GM23338 (cell line): ENCODE data around the gene GRAMD1A. TPM values are rescaled to one million over a fixed set of nuclear protein-coding genes. Genes with fewer than 3 reads are reported as not detected.
"Not testable (repeated sequence)": the region's sequence is repeated elsewhere in the genome, so short reads cannot be mapped to it uniquely, and the experiment has no call there.

ENCODE experiments used
- ATAC-seq: fragments of 200-7000 bp; cut with Tn5 transposase; 3 replicates; pipeline ENCODE4 v1.9.1; 2020
- DNase-seq: peaks from one replicate; pipeline ENCODE4 v3.0.0-alpha.2; 2015; ENCODE audit warnings: low spot score
- H2AFZ ChIP-seq: fragments of 200-600 bp; sonication (generic); 2 replicates; pipeline ENCODE4 v1.8.0; 2016; ENCODE audit warnings: antibody characterized with exemption, mild to moderate bottlenecking, moderate library complexity
- H3F3A ChIP-seq: fragments of 200-600 bp; sonication (generic); replicated peaks from 2 replicates; pipeline ENCODE4 v1.8.0; 2017; ENCODE audit warnings: antibody characterized with exemption, mixed run types, low read depth
- H3K27ac ChIP-seq: fragments of 200-600 bp; sonication (generic); 2 replicates; pipeline ENCODE4 v1.6.1; 2016; ENCODE audit warnings: low read depth
- H3K27me3 ChIP-seq: fragments of 200-600 bp; sonication (generic); 2 replicates; pipeline ENCODE4 v1.8.0; 2016; ENCODE audit warnings: mild to moderate bottlenecking, mixed run types, moderate library complexity; ENCODE audit not compliant: insufficient read depth
- H3K36me3 ChIP-seq: fragments of 200-600 bp; sonication (generic); 2 replicates; pipeline ENCODE4 v1.8.0; 2016; ENCODE audit warnings: mild to moderate bottlenecking; ENCODE audit not compliant: insufficient read depth
- H3K4me1 ChIP-seq: fragments of 200-600 bp; sonication (generic); 2 replicates; pipeline ENCODE4 v1.8.0; 2016; ENCODE audit warnings: mild to moderate bottlenecking, moderate library complexity; ENCODE audit not compliant: insufficient read depth
- H3K4me2 ChIP-seq: fragments of 200-600 bp; sonication (generic); 2 replicates; pipeline ENCODE4 v1.7.1; 2017; ENCODE audit warnings: mixed run types
- H3K4me3 ChIP-seq: fragments of 200-600 bp; sonication (generic); 2 replicates; pipeline ENCODE4 v1.6.1; 2016; ENCODE audit warnings: mixed run types
- H3K79me2 ChIP-seq: fragments of 200-600 bp; sonication (generic); replicated peaks from 2 replicates; pipeline ENCODE4 v1.8.0; 2017; ENCODE audit warnings: mild to moderate bottlenecking; ENCODE audit not compliant: insufficient read depth
- H3K9me2 ChIP-seq: fragments of 200-600 bp; sonication (generic); 2 replicates; pipeline ENCODE4 v1.8.0; 2017; ENCODE audit not compliant: insufficient read depth
- H4K20me1 ChIP-seq: fragments of 200-600 bp; sonication (generic); replicated peaks from 2 replicates; pipeline ENCODE4 v1.8.0; 2017; ENCODE audit warnings: mild to moderate bottlenecking; ENCODE audit not compliant: insufficient read depth
- H3K27ac Mint-ChIP-seq: 2 replicates; pipeline ENCODE4 v1.8.0; 2020; ENCODE audit warnings: inconsistent platforms, mild to moderate bottlenecking, moderate library complexity, mixed read lengths
- H3K27me3 Mint-ChIP-seq: 3 replicates; pipeline ENCODE4 v1.8.0; 2022; ENCODE audit warnings: low read depth, mild to moderate bottlenecking, moderate library complexity, mixed read lengths, inconsistent platforms; ENCODE audit not compliant: insufficient read depth, poor library complexity
- H3K36me3 Mint-ChIP-seq: 3 replicates; pipeline ENCODE4 v1.8.0; 2021; ENCODE audit warnings: low read depth, mild to moderate bottlenecking, inconsistent platforms, moderate library complexity, mixed read lengths
- H3K4me1 Mint-ChIP-seq: 3 replicates; pipeline ENCODE4 v1.8.0; 2020; ENCODE audit warnings: mild to moderate bottlenecking, inconsistent platforms, mixed read lengths
- H3K4me3 Mint-ChIP-seq: 3 replicates; pipeline ENCODE4 v1.8.0; 2021; ENCODE audit warnings: moderate library complexity, mild to moderate bottlenecking, inconsistent platforms, mixed read lengths
- H3K9me3 Mint-ChIP-seq: 3 replicates; pipeline ENCODE4 v1.8.0; 2020; ENCODE audit warnings: moderate library complexity, mild to moderate bottlenecking, inconsistent platforms, mixed read lengths
- CTCF ChIP-seq, 2 experiments: fragments of 200-600 bp in 1 of 2; sonication (generic) in 1 of 2; conservative IDR thresholded peaks; 2 replicates each; pipeline versions ENCODE4 v1.5.1 to v1.6.1; 2016 to 2017; ENCODE audit warnings: antibody characterized with exemption in 2 of 2, low read depth in 2 of 2, mild to moderate bottlenecking in 2 of 2, moderate library complexity in 1 of 2
- ETS1 ChIP-seq: IDR thresholded peaks from 2 replicates; pipeline ENCODE4 v1.6.1; 2016; ENCODE audit warnings: antibody characterized with exemption
- ZNF331 ChIP-seq: fragments of 250-450 bp; sonication (Bioruptor Pico); IDR thresholded peaks from 2 replicates; pipeline ENCODE4 v1.5.0; 2020; ENCODE audit warnings: low read depth, mild to moderate bottlenecking, moderate library complexity
- polyA plus RNA-seq: library from polyadenylated mRNA; unstranded; fragments of >200 nt; fragmentation: Nextera tagmentation; extraction: Ambion mirVana; gene quantifications from 2 replicates; pipeline ENCODE4 v1.2.1, GENCODE V29; 2016
- total RNA-seq: library from RNA; depleted of rRNA; stranded (reverse); fragments of >200 nt; shearing (Covaris generic); gene quantifications from 2 replicates; pipeline ENCODE4 v1.2.3, GENCODE V29; 2014

Gene GRAMD1A
- total and polyA plus RNA-seq, 2 experiments from 2014 or later, result 122 to 174 TPM

- peaks cover 78% of the 10 kb centered on the region for H3K36me3 Mint-ChIP-seq
- no peaks in the 10 kb centered on the region for H3K27me3 ChIP-seq
- H3K4me1 ChIP-seq, result peaks cover 28% of the 10 kb centered on the region
- H3K4me3 ChIP-seq, result no peak overlapping the region
- peaks cover 30% of the 10 kb centered on the region for H3K4me1 Mint-ChIP-seq
- H3K9me2 ChIP-seq, result no peaks in the 10 kb centered on the region
- no peak overlapping the region for H3K27ac Mint-ChIP-seq
- H3K27me3 Mint-ChIP-seq, result peaks cover 17% of the 10 kb centered on the region
- no peak overlapping the region for H3K4me2 ChIP-seq
- no peak overlapping the region for H2AFZ ChIP-seq
- ATAC-seq (no peak), DNase-seq (no peak)
- no peak overlapping the region for H3K4me3 Mint-ChIP-seq
- H3K36me3 ChIP-seq, result peaks cover 33% of the 10 kb centered on the region
- peaks cover 25% of the 10 kb centered on the region; the same call in 1 of the 2 replicates for H3F3A ChIP-seq
- peaks cover 83% of the 10 kb centered on the region for H3K79me2 ChIP-seq
- peaks cover 59% of the 10 kb centered on the region for H4K20me1 ChIP-seq
- 0 out of 2 replicates have a peak overlapping the region, but pooled peaks have one; percentile 39 for H3K27ac ChIP-seq
- TF ChIP-seq CTCF (conservative IDR thresholded peaks at IDR 0.05; ENCODE audit: low read depth in 2 of 2), result no peak
- TF ChIP-seq ETS1, result no peak
- H3K9me3 Mint-ChIP-seq, result no peaks in the 10 kb centered on the region; the same call in 1 of the 3 replicates
Measured at GRCh38 chr19:35005256-35005977, 5.3 kb downstream of the GRAMD1A start.

DNA sequence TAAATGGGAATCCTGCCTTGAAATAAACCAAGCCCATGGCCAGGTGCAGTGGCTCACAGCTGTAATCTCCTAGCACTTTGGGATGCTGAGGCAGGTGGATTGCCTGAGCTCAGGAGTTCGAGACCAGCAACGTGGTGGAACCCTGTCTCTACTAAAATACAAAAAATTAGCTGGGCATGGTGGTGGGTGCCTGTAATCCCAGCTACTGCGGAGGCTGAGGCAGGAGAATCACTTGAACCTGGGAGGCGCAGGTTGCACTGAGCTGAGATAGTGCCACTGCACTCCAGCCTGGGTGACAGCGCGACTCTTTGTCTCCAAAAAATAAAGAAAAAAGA is 5.9 kb downstream of the GRAMD1A start:
- peaks cover 15% of the 10 kb centered on the region for H3K27me3 Mint-ChIP-seq
- not testable (repeated sequence) for H3K27me3 ChIP-seq, H2AFZ ChIP-seq, H3K9me3 Mint-ChIP-seq, H3K4me3 ChIP-seq, DNase-seq, H3K9me2 ChIP-seq, H3K4me3 Mint-ChIP-seq, H3K27ac Mint-ChIP-seq, H3K4me2 ChIP-seq, ATAC-seq
- H4K20me1 ChIP-seq, result peaks cover 59% of the 10 kb centered on the region
- peaks cover 30% of the 10 kb centered on the region for H3K4me1 Mint-ChIP-seq
- peaks cover 28% of the 10 kb centered on the region for H3K4me1 ChIP-seq
- H3K36me3 Mint-ChIP-seq, result peaks cover 83% of the 10 kb centered on the region
- H3F3A ChIP-seq, result peaks cover 29% of the 10 kb centered on the region; the same call in 1 of the 2 replicates
- H3K36me3 ChIP-seq, result peaks cover 36% of the 10 kb centered on the region
- 0 out of 2 replicates have a peak overlapping the region, but pooled peaks have one; percentile 39 for H3K27ac ChIP-seq
- peaks cover 78% of the 10 kb centered on the region for H3K79me2 ChIP-seq

DNA sequence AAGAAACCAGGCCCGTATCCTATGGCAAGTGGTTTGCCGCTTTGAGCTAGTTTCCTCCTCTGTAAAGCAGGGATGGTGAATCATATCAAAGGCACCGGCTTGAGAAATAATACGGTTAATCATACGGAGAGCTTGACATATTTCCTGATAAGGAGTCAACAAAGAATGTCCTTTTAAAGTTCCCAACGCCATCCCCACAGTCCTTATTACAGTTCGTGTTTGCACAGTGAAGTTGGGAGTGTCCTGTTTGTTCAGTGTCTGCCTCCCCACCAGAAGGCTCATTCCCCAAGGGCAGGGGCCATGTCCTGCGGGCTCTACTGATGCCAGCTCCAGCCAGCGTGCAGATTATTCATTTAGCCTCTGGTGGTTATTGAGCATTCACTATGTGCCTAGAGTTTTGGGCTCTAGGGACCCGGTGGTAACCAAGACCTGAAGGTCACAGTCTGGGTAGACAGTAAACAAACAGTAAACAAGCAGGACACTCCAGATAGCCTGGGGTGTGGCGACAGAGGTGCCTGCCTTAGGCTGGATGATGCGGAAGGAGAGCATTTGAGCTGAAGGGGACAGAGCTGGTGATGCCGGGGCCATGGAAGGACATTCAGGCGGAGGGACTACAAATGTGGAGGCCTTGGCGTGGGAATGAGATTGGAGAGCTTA is 6.3 kb downstream of the GRAMD1A start:
- H3K79me2 ChIP-seq, result peaks cover 73% of the 10 kb centered on the region
- H3K27ac Mint-ChIP-seq, result peak overlapping the region; percentile 73
- peaks cover 36% of the 10 kb centered on the region for H3K36me3 ChIP-seq
- peaks cover 83% of the 10 kb centered on the region for H3K36me3 Mint-ChIP-seq
- no peaks in the 10 kb centered on the region for H3K9me2 ChIP-seq
- ATAC-seq (no peak), DNase-seq (no peak)
- no peak overlapping the region for H3K4me3 Mint-ChIP-seq
- no peak for TF ChIP-seq ZNF331 (CRISPR knock-in tag)
- H3K4me3 ChIP-seq, result no peak overlapping the region
- no peak overlapping the region for H2AFZ ChIP-seq
- no peak overlapping the region for H3K4me2 ChIP-seq
- H3K9me3 Mint-ChIP-seq, result no peaks in the 10 kb centered on the region; the same call in 1 of the 3 replicates
- no peaks in the 10 kb centered on the region for H3K27me3 ChIP-seq
- H3K27me3 Mint-ChIP-seq, result peaks cover 12% of the 10 kb centered on the region
- H3K4me1 ChIP-seq, result peaks cover 25% of the 10 kb centered on the region
- H3K4me1 Mint-ChIP-seq, result peaks cover 30% of the 10 kb centered on the region
- peaks cover 34% of the 10 kb centered on the region for H3F3A ChIP-seq
- peaks cover 60% of the 10 kb centered on the region for H4K20me1 ChIP-seq
- H3K27ac ChIP-seq, result peak overlapping the region; percentile 45; the same call in 1 of the 2 replicates
